Measurements from ENCODE around the gene OTUD5. TPM values are rescaled to one million over a fixed set of nuclear protein-coding genes. Genes with fewer than 3 reads are reported as not detected.

Gene OTUD5
- polyA plus RNA-seq, 3 donors = 8.4 to 75.0 (median 12.4) TPM

- Histone ChIP-seq H3K27ac (ENCODE audit: low read depth in 1 of 2, low read length in 2 of 2) (no peak overlapping the region), H3K9ac (ENCODE audit: insufficient read depth, low read length, poor library complexity, severe bottlenecking) (no peak overlapping the region), H3K79me2 (ENCODE audit: insufficient read depth, low read length) (no peaks in the 10 kb centered on the region), H3K4me2 (replicated peaks; ENCODE audit: extremely low read depth, low read length, poor library complexity, severe bottlenecking) (no peak overlapping the region), H3K27me3 (ENCODE audit: control insufficient read depth in 2 of 2, insufficient read depth in 2 of 2, low read length in 2 of 2) (no peaks in the 10 kb centered on the region), H3K36me3 (replicated peaks in 1 of 2; ENCODE audit: control insufficient read depth in 1 of 2, insufficient read depth in 2 of 2, low read length in 2 of 2) (peaks cover 75 to 90% of the 10 kb centered on the region in 2 donors), H3K4me3 (replicated peaks in 1 of 3; ENCODE audit: low read depth in 2 of 3, low read length in 3 of 3) (no peak overlapping the region), H3K4me1 (ENCODE audit: control insufficient read depth in 1 of 2, insufficient read depth in 2 of 2, low read length in 2 of 2) (no peaks in the 10 kb centered on the region), H4K20me1 (ENCODE audit: insufficient read depth, low read length) (peaks cover 22% of the 10 kb centered on the region), H3K9me3 (replicated peaks in 1 of 2; ENCODE audit: control insufficient read depth in 1 of 2, insufficient read depth in 1 of 2, low read length in 2 of 2) (no peaks in the 10 kb centered on the region), H2AFZ (ENCODE audit: insufficient read depth, low read depth, low read length, poor library complexity, severe bottlenecking) (no peak overlapping the region)
- peaks cover 0 to 5% (median 0%) of the 10 kb centered on the region in 3 donors for H3K27me3 Mint-ChIP-seq (ENCODE audit: low read depth in 3 of 3)
- peak overlapping the region in 3 of 7 donors; percentile 14 to 41 (median 21) for H3K27ac Mint-ChIP-seq
- H3K36me3 Mint-ChIP-seq = peaks cover 68 to 84% of the 10 kb centered on the region in 2 donors
- no peak overlapping the region for H3K4me3 Mint-ChIP-seq
- no peak for TF ChIP-seq CTCF (IDR thresholded peaks at IDR 0.05)
- no peak for DNase-seq
- H3K9me3 Mint-ChIP-seq = peaks cover 0 to 2% (median 0%) of the 10 kb centered on the region in 7 donors
- peaks cover 2% of the 10 kb centered on the region for H3K4me1 Mint-ChIP-seq
- intact Hi-C loops (cut with micrococcal nuclease) = no loop called here
These were observed 34.9 kb upstream of the OTUD5 start for GRCh38 chrX:48992341-48992740.

GRCh38 chrX:48989483-48989882 is 32.1 kb upstream of the OTUD5 start:
- H3K4me3 ChIP-seq (replicated peaks in 1 of 3; ENCODE audit: low read depth in 2 of 3, low read length in 3 of 3) = no peak overlapping the region
- H3K4me1 Mint-ChIP-seq = no peaks in the 10 kb centered on the region
- H3K9me3 Mint-ChIP-seq = no peaks in the 10 kb centered on the region
- H3K36me3 ChIP-seq (replicated peaks in 1 of 2; ENCODE audit: control insufficient read depth in 1 of 2, insufficient read depth in 2 of 2, low read length in 2 of 2) = peaks cover 66 to 74% of the 10 kb centered on the region in 2 donors
- no peak overlapping the region for H3K9ac ChIP-seq (ENCODE audit: insufficient read depth, low read length, poor library complexity, severe bottlenecking)
- H2AFZ ChIP-seq (ENCODE audit: insufficient read depth, low read depth, low read length, poor library complexity, severe bottlenecking) = no peak overlapping the region
- no peaks in the 10 kb centered on the region for H3K79me2 ChIP-seq (ENCODE audit: insufficient read depth, low read length)
- no CpG with 5 or more reads among the region's 4 CpGs for WGBS (ENCODE audit: insufficient coverage)
- no peak for TF ChIP-seq CTCF (IDR thresholded peaks at IDR 0.05)
- peak overlapping the region in 4 of 7 donors; percentile 37 to 60 (median 48) for H3K27ac Mint-ChIP-seq
- H3K9me3 ChIP-seq (replicated peaks in 1 of 2; ENCODE audit: control insufficient read depth in 1 of 2, insufficient read depth in 1 of 2, low read length in 2 of 2) = no peaks in the 10 kb centered on the region
- no peak overlapping the region for H3K4me2 ChIP-seq (replicated peaks; ENCODE audit: extremely low read depth, low read length, poor library complexity, severe bottlenecking)
- H4K20me1 ChIP-seq (ENCODE audit: insufficient read depth, low read length) = peaks cover 8% of the 10 kb centered on the region
- H3K4me3 Mint-ChIP-seq = no peak overlapping the region
- H3K27me3 Mint-ChIP-seq (ENCODE audit: low read depth in 3 of 3) = peaks cover 0 to 4% (median 0%) of the 10 kb centered on the region in 3 donors
- peaks cover 56 to 76% of the 10 kb centered on the region in 2 donors for H3K36me3 Mint-ChIP-seq
- H3K4me1 ChIP-seq (ENCODE audit: control insufficient read depth in 1 of 2, insufficient read depth in 2 of 2, low read length in 2 of 2) = no peaks in the 10 kb centered on the region
- H3K27ac ChIP-seq (ENCODE audit: low read depth in 1 of 2, low read length in 2 of 2) = no peak overlapping the region
- intact Hi-C loops (cut with micrococcal nuclease) = no loop called here
- H3K27me3 ChIP-seq (ENCODE audit: control insufficient read depth in 2 of 2, insufficient read depth in 2 of 2, low read length in 2 of 2) = no peaks in the 10 kb centered on the region
- no peak for DNase-seq

Measured in CD14-positive monocyte (primary cell).